ENCODE data around the gene RGS1.

RGS1 gene

DNA sequence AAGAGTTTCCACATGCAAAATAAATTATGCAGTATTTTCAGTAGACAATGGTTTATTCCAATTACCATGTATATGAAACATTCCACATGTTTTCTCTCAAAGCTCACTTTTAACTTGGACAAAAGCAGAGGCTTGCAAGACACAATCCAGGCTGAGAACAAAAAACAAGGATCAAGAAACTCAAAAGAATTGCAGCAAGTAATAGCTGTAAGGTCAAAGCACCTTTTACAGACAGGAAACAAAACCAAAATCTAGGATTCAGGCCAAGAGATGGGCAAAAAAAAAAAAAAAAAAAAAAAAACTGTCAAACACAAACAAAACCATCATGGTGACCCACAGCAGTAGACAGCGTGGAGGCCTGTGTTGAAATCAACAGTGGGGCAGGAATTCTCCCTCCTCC lies 9.3 kb downstream of the RGS1 start:
- no peak for DNase-seq

DNA sequence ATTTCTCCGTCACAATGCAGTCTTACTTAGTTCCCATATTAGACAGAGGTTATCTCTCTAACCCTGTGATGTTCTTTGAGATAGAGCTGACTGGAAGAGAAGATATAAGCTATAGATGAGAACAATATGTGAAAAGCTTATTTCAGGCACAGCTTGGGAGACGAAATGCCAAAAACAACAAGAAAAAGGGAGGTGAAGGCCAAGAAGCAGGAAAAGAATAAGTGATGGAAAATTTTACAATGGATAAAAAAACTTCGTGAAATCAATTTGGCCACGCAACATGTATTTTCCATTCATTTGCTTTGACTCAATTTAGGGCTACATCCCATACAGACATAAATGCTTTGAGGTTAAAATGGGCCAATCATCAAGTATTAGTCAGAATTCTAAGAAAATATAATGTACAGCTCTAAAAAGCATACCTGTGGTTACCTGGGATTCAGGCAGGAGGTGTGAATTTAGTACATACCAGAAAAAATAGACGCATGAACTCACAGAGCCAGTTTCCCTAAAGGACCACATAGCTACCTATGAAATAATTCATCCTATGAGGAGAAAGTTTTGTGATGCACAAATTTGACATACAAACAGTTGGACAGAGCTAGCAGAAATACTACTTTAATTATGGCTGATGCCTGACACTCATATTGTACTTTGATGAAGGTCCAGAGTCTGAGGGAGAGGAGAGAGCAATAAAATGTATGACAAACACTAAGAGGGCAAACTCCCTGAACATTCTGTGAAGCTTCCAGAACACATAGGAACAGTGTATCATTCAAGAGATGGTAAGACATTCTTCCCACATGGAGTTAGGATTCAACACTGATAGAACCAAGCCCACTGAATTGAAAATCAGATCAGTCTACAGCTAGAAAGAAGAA lies 12.1 kb downstream of the RGS1 start:
- DNase-seq = no peak

- DNase-seq = no peak
These were observed 13.0 kb downstream of the RGS1 start for GRCh38 chr1:192588546-192588945.

DNA sequence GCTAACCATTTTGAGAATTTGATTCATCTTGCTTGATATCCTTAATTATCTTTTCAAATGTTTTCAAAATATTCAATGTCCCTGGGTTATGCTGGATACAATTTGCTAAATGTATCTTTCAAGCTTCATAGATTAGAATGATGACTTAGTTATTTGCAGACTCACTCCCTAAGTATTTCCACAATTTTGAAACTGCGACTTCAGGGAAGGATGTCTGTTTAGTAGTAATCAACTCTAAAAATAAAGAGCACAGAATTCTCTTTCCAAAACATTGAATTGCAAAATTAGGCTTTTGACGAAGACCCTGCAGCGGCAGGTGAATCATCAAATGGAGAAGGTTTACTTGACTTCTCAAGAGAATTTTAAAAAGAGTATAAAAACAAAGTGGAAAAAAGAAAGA lies 14.2 kb downstream of the RGS1 start:
- no peak for DNase-seq

DNA sequence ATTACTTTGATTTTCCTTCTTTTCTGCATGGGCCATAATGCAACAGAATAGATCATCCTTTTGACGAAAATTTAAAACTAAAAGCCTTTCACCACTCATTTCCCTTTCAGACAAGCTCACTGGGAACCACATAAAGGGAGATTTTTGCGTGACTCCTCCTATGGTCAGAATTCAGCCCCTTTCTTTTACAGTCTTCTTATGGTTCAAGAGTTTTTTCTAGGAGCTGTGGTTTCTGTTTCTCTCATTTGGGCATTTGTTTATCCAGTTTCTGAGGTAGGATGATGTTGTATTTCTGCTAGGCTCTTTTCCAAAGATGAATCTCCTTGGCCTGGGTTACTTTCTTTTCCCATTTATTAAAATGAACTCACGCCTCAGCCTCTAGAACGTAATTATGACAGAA lies 16.9 kb downstream of the RGS1 start:
- no peak for DNase-seq

GRCh38 chr1:192592981-192593708 lies 17.6 kb downstream of the RGS1 start:
- no peak for DNase-seq

GRCh38 chr1:192595299-192595698 lies 19.7 kb downstream of the RGS1 start:
- DNase-seq = no peak

DNA sequence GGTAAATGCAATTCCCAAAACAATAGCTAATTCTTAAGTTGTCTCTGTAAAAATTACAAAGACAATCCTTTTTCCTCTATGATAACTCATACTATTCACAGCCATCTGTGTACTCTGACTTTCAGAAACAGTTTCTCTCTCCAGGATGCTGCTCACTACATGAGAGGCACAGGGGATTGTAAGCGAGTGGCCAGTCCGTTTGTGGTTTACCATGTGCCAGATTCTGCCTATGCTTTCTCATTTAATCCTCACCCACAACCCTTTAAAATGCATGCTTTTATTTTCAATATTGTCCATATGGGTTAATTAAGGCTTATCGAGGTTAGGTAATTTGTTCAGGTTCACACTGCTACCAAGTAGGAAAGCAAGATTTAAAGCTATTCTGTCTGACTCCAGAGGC lies 23.0 kb downstream of the RGS1 start:
- DNase-seq = no peak

DNA sequence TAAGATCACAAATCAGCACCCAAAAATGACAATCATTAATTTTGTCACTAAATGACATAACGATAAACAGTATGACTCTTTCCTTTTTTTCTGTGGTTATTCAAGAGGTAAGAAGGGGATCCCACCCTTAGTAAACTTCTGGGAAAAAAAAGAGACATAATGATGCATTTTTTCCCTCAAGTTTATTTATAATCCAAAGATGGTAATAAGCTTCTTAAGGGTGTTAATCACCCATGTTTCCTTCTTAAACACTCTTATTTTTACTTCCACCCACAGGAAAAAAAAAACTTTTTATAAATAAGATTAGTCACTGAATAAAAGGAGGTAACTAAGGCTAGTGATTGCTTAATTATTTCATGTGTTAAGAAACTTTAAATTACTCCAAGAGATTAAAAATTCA lies 24.7 kb downstream of the RGS1 start:
- no peak for DNase-seq

GRCh38 chr1:192601143-192601542 lies 25.6 kb downstream of the RGS1 start:
- DNase-seq = no peak

DNA sequence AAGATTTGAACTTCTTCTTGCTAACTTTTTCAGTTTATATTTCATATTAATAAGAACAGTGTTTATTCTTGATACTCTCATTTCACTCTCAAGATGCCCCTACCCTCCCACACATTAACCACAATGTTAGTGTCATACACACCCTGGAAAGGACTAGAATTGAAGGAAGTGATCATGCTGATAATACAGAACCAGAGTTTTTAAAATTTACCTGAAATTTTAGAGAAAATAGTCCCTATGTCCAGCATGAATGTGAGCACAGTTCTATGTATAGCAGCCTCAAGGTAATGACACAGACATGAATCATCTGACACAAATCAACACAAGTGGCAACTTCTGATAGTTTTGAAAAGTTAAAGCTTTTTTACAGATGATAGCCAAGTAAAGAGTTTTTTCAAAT lies 26.0 kb downstream of the RGS1 start:
- DNase-seq = no peak

DNA sequence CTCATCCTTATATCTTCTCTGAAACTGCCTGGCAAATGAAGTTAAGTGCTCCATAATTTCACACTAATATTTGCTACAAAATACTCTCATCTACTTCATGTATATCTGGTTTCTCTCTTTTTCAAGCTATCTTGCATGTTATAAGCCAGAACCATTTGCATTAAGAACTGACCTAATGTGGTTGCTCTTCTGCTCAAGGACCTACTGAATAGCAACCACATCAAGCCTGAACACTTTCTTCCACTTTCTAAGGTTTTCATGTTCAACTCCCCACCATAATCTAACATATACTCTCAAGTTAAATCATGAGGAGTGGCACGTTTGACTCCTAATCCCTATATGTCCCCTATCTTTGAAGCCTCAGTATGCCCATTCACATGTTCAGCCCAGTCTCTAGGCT lies 27.2 kb downstream of the RGS1 start:
- DNase-seq = no peak

- no peak for DNase-seq
These were observed 27.7 kb downstream of the RGS1 start for GRCh38 chr1:192603218-192603787.

GRCh38 chr1:192604979-192605620 lies 29.5 kb downstream of the RGS1 start:
- no peak for DNase-seq

- no peak for DNase-seq
These were observed 33.1 kb downstream of the RGS1 start for GRCh38 chr1:192608671-192609070.

DNA sequence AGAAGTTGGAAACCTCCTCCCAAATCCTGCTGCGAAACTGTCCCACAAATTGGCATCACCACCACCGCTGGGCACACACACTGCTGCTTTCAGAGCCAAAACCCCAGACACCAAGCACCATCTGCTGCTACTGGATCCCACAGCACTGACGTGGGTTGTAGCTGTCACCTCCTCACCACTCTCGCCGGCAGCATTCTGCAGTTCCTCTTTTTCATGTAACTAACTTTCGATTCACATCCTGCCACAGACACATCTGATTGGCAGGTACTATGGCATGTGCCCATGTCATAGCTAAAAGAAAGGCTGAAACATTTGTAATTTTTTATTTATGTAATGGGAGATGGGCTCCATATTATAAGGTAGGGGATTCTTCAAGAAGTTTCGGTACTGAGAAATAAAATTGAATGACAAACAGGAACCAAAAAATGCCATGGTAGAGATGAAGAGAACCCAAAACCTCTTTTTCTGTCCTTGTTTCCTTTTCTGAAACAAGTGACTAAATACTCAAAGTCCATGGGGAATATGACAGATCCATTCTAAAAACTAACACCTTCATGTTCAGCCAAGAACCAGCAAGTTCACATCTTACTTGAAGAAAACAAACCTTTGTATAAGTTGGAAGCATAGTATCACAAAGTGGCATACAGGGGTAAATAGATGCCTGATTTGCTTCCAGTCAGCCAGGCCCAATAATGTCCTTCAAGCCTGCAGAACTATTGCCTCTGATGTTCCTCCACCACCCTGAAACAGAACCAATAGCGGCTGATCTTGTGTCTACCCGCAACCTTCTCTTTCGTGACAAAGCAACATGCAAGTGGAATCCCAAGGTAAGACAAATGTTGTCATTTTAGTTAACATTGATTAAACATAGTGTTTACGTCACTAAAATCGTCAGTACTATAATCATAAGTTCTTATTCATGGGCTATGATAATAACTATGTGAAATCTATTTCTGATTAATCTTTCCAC lies 33.8 kb downstream of the RGS1 start:
- no peak for DNase-seq

DNA sequence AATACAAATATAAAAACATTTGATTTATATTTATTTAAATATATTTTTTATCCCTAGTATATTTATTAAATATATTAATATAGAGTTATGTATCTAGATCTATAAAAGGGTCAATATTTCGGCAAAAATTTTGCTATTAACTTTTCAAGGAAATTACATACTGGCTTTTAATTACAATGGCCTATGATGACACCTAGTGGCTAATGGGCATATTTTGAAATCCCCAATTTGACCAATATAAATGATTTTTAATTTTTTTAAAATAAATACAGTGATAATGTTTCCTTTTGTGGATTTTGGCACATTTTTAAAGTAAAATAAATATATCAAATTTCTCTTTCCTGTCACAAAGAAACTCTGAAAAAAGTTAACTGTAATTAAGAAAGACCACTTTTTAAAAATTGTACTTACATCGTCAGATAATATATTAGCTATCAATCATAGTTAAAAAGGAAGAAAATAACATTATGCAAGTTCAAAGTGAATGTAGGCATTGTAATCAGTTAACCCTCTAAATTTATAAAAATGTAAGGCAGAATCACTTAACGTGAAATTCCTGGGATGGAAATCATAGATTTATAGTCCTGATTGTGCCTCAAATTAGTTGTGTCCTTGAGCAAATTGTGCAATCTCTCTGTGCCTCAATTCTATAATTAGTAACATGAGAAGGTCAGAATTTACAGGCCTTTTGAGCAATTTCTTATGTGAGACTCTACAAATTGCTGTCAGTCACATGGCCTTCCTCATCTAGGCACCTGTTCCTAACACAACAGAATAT lies 34.7 kb downstream of the RGS1 start:
- DNase-seq = no peak

DNA sequence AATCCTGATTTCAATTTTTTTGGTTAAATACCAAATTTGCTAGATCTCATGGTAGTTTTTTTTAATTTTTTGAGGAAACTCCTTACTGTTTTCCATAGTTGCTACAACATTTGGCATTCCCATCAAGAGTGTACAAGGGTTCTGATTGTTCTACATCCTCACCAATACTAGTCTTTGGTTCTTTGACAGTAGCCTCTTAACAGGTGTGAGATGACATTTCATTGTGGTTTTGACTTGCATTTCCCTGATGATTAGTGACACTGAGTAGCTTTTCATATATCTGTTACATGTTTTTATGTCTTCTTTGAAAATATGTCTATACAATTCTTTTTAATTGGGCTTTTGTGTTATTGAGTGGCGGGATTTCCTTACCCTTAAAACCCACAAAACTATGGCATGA lies 39.5 kb downstream of the RGS1 start:
- no peak for DNase-seq

DNA sequence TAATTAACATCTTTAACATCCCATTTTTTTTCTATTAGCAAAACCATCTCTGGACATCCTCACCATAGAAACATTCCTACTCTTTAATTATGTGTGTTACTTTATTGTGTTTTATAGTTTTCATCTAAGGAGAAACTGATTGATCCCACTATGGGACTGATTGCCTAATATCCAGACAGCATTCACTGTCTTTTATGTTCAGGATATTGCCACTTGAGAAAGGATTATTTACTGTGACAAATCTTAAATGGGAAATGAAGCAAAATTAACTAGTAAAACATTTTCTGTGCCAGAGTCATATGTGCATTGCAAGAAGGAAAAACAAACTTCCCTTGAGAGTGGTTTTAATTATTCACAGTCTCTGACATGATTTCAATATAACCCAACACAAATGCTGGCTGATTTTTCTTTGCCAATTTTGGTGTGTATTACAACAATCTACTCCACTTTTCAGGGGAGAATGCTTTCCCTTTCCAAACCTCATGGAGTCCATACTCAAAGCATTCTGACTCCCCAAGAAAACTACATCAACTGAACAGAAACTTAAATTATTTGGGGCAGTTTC lies 44.6 kb downstream of the RGS1 start:
- no peak for DNase-seq

GRCh38 chr1:192626366-192627179 lies 51.0 kb downstream of the RGS1 start:
- DNase-seq = no peak
